ENCODE results near the gene PCYT2. TPM values are rescaled to one million over a fixed set of nuclear protein-coding genes. Genes with fewer than 3 reads are reported as not detected.
"Not testable (repeated sequence)": the region's sequence is repeated elsewhere in the genome, so short reads cannot be mapped to it uniquely, and the experiment has no call there.

Gene PCYT2
- total RNA-seq, 1 experiment from 2014 or later = 59.9 TPM

DNA sequence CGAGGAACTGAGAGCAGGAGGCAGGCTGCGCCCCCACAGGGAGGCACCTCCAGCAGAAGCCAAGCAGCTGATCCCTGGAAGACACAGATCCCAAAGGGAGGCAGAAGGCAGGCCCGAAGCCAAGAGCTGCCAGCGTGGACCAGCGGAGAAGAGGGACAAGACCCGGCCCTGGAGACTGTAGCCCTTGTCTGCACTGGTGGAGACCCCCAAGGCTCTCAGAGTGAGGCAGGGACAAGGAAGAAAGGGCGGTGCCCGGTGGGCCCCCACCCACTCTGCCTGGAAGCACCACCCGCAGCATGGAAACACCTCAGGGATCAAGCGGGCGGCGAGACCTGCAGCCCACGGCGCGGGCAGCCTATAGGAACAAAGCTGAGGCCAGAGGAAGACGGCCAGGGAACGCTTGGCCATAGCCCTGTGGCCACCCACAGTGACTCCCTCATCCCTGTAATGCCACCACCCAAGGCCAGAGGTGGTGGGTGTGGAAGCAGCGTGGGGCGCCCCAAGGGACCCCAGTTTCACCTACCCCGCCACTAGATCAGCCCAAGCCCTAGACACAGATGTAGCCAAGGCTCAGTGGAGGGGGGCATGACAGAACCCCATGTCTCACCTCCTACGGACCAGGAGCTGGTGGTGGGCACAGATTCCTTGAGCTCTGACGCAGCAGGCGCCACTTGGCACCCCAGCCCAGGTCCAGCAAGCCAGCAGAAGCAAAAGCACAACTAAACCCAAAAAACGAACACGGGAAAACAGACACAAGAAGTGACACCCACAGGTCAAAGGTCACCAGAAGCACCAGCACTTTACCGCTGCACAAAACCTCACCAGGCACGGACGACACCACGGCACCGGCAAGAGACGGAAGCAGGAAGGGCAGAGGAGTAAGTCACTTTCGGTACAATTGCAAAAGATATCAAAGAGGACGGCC is 9.7 kb upstream of the PCYT2 start:
- in situ Hi-C loops (cut with HindIII; ENCODE audit: low pct_unique_long_range_greater_than_20kb, low sequenced_read_pairs) = no loop called here
- DNase-seq (ENCODE audit: low read depth) = no peak

DNA sequence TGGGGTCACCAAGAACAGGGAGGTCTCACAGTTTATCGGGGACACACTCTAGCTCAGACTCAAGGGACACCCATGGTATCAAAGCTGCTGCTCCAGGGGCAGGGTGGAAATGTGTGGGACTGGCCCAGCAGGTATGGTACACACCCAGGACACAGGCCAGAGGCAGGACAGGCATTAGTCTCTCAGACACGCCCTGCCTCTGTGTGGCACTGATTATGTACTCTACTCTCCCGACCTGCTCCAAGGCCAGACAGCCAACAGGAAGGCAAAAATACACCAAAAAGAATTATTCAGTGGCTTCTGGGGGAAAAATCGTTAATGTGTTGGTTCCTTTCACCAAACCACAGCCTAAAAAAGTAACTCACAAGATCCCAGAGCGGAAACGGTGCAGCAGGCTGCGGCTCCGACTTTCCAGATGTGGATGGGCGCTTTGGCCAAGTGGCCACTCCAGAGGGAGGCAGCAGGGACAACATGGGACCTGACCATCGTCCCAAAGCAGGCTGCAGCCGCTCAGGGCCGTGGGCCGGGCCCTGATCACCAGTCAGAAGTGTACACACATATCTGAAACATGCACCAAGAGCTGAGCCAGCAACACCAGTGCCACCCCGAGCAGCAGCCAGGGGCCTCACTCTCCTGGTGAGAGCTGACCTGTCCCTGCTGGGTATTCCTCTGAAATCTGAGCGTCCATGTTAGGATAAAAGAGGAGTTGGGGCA is 7.8 kb upstream of the PCYT2 start:
- in situ Hi-C loops (cut with HindIII; ENCODE audit: low pct_unique_long_range_greater_than_20kb, low sequenced_read_pairs) = no loop called here
- no peak for DNase-seq (ENCODE audit: low read depth)

GRCh38 chr17:81918333-81918669 is 7.1 kb upstream of the PCYT2 start:
- in situ Hi-C loops (cut with HindIII; ENCODE audit: low pct_unique_long_range_greater_than_20kb, low sequenced_read_pairs); DNase-seq (ENCODE audit: low read depth): not testable (repeated sequence)

GRCh38 chr17:81917565-81918332 is 6.5 kb upstream of the PCYT2 start, which contains the start of gene SIRT7:
Gene SIRT7, minus strand, starts transcription at chr17:81918176. Its CDS starts 45 bp downstream, at chr17:81918131.
- in situ Hi-C loops (cut with HindIII; ENCODE audit: low pct_unique_long_range_greater_than_20kb, low sequenced_read_pairs) = no loop called here
- peak; percentile 73 for DNase-seq (ENCODE audit: low read depth)

DNA sequence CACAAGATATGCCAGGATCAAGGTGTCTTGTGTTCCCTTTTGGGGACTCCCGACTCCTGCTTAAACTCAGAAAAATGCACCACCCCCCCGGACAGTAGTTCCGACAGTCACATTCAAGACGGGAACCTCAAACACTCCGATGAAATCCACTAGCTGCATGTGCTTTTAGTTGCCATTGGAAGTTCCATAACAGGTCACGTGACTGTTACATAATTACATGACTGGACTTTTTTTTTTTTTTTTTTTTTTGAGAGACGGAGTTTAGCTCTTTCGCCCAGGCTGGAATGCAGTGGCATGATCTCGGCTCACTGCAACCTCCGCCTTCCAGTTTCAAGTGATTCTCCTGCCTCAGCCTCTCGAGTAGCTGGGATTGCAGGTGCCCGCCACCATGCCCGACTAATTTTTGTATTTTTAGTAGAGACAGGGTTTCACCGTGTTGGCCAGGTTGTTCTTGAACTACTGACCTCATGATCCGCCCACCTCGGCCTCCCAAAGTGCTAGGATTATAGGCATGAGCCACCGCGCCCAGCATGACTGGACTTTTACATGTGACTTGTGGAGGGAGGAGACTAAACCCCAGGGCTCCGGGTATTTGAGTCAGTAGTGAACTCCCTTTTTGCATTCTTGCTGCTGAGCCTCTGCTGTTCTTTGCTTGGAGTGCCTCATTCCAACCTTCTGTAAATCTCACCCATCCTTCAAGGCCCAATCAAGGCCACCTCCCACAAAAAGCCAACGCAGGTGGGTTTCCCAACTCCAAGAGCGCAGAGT is 5.2 kb upstream of the PCYT2 start:
- DNase-seq (ENCODE audit: low read depth) = peak; percentile 84
- in situ Hi-C loops (cut with HindIII; ENCODE audit: low pct_unique_long_range_greater_than_20kb, low sequenced_read_pairs) = no loop called here

GRCh38 chr17:81915331-81915730 is 4.1 kb upstream of the PCYT2 start:
- in situ Hi-C loops (cut with HindIII; ENCODE audit: low pct_unique_long_range_greater_than_20kb, low sequenced_read_pairs) = no loop called here
- no peak for DNase-seq (ENCODE audit: low read depth)

- no peak for DNase-seq (ENCODE audit: low read depth)
- in situ Hi-C loops (cut with HindIII; ENCODE audit: low pct_unique_long_range_greater_than_20kb, low sequenced_read_pairs) = no loop called here
Measured at GRCh38 chr17:81914103-81914850, 3.1 kb upstream of the PCYT2 start.

GRCh38 chr17:81913394-81914102 is 2.3 kb upstream of the PCYT2 start:
- in situ Hi-C loops (cut with HindIII; ENCODE audit: low pct_unique_long_range_greater_than_20kb, low sequenced_read_pairs) = no loop called here
- DNase-seq (ENCODE audit: low read depth) = no peak

DNA sequence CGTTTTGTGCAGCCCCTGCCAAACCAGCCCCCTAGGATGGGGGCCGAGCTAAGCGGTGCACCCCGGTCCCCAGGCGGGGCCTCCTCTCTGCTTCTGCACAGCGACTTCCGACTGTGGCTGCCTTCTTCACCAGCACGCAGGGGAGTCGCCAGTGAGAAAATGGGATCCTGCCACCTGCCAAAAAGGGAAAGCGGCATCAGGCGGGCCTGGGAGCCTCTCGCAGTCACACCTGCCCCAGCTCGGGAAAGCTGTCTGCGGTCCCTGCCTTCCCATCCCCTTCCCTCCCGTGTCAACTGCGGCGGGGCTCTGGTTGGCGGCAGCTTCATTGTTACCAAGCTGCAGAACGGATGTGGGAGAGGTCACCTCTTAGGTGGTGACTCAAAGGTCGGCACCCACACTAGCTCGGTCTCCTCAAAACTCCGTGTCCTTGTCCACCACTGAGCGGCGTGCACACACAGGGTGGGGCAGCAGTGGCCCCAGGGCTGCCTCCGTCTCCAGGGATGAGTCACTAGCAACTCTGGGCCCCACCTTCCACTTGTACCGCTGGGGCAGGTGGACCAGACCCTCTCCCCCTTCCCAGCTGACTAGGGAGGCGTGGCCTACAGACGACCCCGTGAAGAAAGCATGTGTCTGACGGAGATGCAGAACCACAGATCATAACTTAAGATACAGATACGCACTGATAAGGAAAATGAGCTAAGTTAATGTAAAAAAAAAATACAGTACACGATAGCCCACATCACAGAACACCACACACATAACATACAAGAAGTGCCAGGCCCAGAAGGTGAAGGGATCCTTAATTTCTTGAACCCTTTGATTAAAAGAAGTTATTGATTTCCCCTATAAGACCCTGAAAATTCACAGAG is 1.5 kb upstream of the PCYT2 start:
- in situ Hi-C loops (cut with HindIII; ENCODE audit: low pct_unique_long_range_greater_than_20kb, low sequenced_read_pairs) = no loop called here
- DNase-seq (ENCODE audit: low read depth) = peak; percentile 33

- in situ Hi-C loops (cut with HindIII; ENCODE audit: low pct_unique_long_range_greater_than_20kb, low sequenced_read_pairs) = no loop called here
- no peak for DNase-seq (ENCODE audit: low read depth)
Measured at GRCh38 chr17:81911969-81912368, 770 bp upstream of the PCYT2 start.

GRCh38 chr17:81910840-81911276 is 341 bp downstream of the PCYT2 start:
- in situ Hi-C loops (cut with HindIII; ENCODE audit: low pct_unique_long_range_greater_than_20kb, low sequenced_read_pairs) = no loop called here
- no peak for DNase-seq (ENCODE audit: low read depth)

- in situ Hi-C loops (cut with HindIII; ENCODE audit: low pct_unique_long_range_greater_than_20kb, low sequenced_read_pairs) = no loop called here
- DNase-seq (ENCODE audit: low read depth) = peak; percentile 30
Measured at GRCh38 chr17:81909966-81910839, 996 bp downstream of the PCYT2 start.

DNA sequence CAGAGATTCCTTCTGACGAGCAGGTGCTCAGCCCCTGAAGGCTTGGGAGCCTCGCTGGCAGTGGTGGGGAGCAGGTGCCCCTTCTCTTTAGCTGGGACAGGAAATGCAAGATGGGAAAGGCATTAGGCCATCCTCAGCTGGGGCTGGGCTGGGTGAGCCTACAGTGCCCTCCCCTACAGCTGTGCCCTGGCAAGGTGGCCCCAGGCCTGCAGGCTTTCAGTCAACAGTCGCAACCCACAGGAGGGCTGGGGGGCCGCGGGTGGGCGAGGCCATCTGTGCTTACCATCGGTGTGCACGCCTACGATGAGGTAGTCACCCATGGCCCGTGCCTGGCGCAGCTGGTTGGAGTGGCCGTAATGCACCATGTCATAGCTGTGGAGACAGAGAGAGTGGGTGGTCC is 2.0 kb downstream of the PCYT2 start:
- no peak for DNase-seq (ENCODE audit: low read depth)
- in situ Hi-C loops (cut with HindIII; ENCODE audit: low pct_unique_long_range_greater_than_20kb, low sequenced_read_pairs) = no loop called here

DNA sequence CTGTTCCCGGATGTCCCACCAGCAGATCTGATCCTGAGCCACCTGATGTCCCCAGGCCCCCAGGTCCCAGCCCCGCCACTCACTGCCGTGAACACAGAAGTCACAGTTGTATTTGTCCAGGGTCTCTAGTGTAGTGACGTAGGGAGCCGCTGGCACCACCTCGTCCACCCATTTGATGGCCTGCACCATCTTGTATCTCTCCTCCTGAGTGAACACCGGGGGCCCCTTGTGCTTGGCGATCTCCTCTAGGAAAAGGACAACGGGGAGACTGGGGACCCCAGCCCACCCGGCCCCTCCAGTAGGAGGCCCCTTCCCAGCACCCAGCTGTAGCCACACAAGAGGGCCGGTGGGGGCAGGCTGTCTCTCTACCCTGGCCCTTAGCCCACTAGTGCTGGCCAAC is 2.4 kb downstream of the PCYT2 start:
- no peak for DNase-seq (ENCODE audit: low read depth)
- in situ Hi-C loops (cut with HindIII; ENCODE audit: low pct_unique_long_range_greater_than_20kb, low sequenced_read_pairs) = no loop called here

Data from Caki2 (cell line).